GM21737 (cell line): ENCODE measurements around the gene RRM1.
A peak's percentile ranks its signal among the peaks of the same experiment; 100 is the strongest.

Experiments
- ATAC-seq: cut with Tn5 transposase; IDR thresholded peaks from one replicate; pipeline ENCODE4 v1.9.1; 2021; ENCODE audit warnings: mild to moderate bottlenecking, moderate library complexity; ENCODE audit not compliant: unreplicated experiment

Gene RRM1

GRCh38 chr11:4185561-4185960 lies 91.0 kb downstream of the RRM1 start:
- no peak for ATAC-seq

GRCh38 chr11:4186464-4187054 lies 92.0 kb downstream of the RRM1 start:
- no peak for ATAC-seq

GRCh38 chr11:4187055-4187988 lies 92.7 kb downstream of the RRM1 start:
- ATAC-seq, result peak; percentile 96
